IMR-90 (cell line): ENCODE measurements around the gene LRRFIP1. TPM values are rescaled to one million over a fixed set of nuclear protein-coding genes. Genes with fewer than 3 reads are reported as not detected.

Experiments used
- ATAC-seq: fragments of 200-7000 bp; cut with Tn5 transposase; 2 replicates; pipeline ENCODE4 v1.9.1; 2020; ENCODE audit warnings: low read depth, mild to moderate bottlenecking, moderate library complexity
- BruUV-seq: library from RNA; stranded (reverse); fragments of 400-500 nt; replicated peaks from 2 replicates; lab custom pipeline; 2021; lab: Mats Ljungman, UMichigan
- CTCF ChIA-PET: fragments of 300-600 bp; formaldehyde crosslinking; extraction: SDS; loops from one replicate; lab custom pipeline; 2021; ENCODE audit warnings: antibody characterized with exemption; lab: Yijun Ruan, JAX
- POLR2A ChIA-PET: fragments of 300-600 bp; sonication (Branson Sonifier 250); formaldehyde crosslinking; loops from one replicate; lab custom pipeline; 2022; ENCODE audit warnings: antibody characterized with exemption; ENCODE audit not compliant: unreplicated experiment; lab: Charles Lee
- DNase-seq: peaks from one replicate; pipeline ENCODE4 v3.0.0; 2013
- H2AFZ ChIP-seq: replicated peaks from 2 replicates; pipeline ENCODE3; 2013; ENCODE audit warnings: low read length, mild to moderate bottlenecking; ENCODE audit not compliant: poor library complexity
- H2AK5ac ChIP-seq: 2 replicates; pipeline ENCODE4 v1.6.1; 2013; ENCODE audit warnings: low read depth, low read length, inconsistent platforms
- H2AK9ac ChIP-seq: replicated peaks from 2 replicates; pipeline ENCODE3; 2013; ENCODE audit warnings: mild to moderate bottlenecking, low read depth, low read length, moderate library complexity; ENCODE audit not compliant: poor library complexity
- H2BK120ac ChIP-seq: 2 replicates; pipeline ENCODE4 v1.6.1; 2013; ENCODE audit warnings: low read depth, low read length, inconsistent platforms
- H2BK15ac ChIP-seq: 3 replicates; pipeline ENCODE4 v1.6.1; 2013; ENCODE audit warnings: low read depth, low read length, inconsistent platforms
- H2BK20ac ChIP-seq: 2 replicates; pipeline ENCODE4 v1.6.1; 2013; ENCODE audit warnings: low read depth, mild to moderate bottlenecking, inconsistent platforms, low read length, moderate library complexity
- H2BK5ac ChIP-seq: 2 replicates; pipeline ENCODE4 v1.6.1; 2013; ENCODE audit warnings: mild to moderate bottlenecking, low read depth, low read length, inconsistent platforms; ENCODE audit not compliant: poor library complexity, severe bottlenecking
- H3K14ac ChIP-seq: replicated peaks from 2 replicates; pipeline ENCODE4 v1.6.1; 2013; ENCODE audit warnings: low read depth, low read length, inconsistent platforms
- H3K18ac ChIP-seq: 2 replicates; pipeline ENCODE4 v1.6.1; 2013; ENCODE audit warnings: low read depth, low read length, control low read depth
- H3K23ac ChIP-seq: 2 replicates; pipeline ENCODE4 v1.6.1; 2013; ENCODE audit warnings: low read depth, low read length, inconsistent platforms
- H3K27ac ChIP-seq: 2 replicates; pipeline ENCODE4 v1.5.1; 2013; ENCODE audit warnings: mild to moderate bottlenecking, control low read depth, low read length; ENCODE audit not compliant: insufficient read depth
- H3K27me3 ChIP-seq: 2 replicates; pipeline ENCODE4 v1.6.1; 2013; ENCODE audit warnings: low read length; ENCODE audit not compliant: control insufficient read depth, insufficient read depth
- H3K36me3 ChIP-seq: 2 replicates; pipeline ENCODE4 v1.6.1; 2013; ENCODE audit warnings: low read length, mixed read lengths; ENCODE audit not compliant: control insufficient read depth, insufficient read depth
- H3K4ac ChIP-seq: 2 replicates; pipeline ENCODE4 v1.6.1; 2013; ENCODE audit warnings: low read depth, low read length, inconsistent platforms
- H3K4me1 ChIP-seq: 2 replicates; pipeline ENCODE4 v1.6.1; 2013; ENCODE audit warnings: low read length, mixed read lengths; ENCODE audit not compliant: control insufficient read depth, insufficient read depth
- H3K4me2 ChIP-seq: 2 replicates; pipeline ENCODE4 v1.6.1; 2013; ENCODE audit warnings: low read depth, mild to moderate bottlenecking, control low read depth, low read length, moderate library complexity
- H3K4me3 ChIP-seq: 2 replicates; pipeline ENCODE4 v1.5.1; 2013; ENCODE audit warnings: low read depth, mild to moderate bottlenecking, control low read depth, low read length, moderate library complexity; ENCODE audit not compliant: insufficient read depth
- H3K56ac ChIP-seq: 2 replicates; pipeline ENCODE4 v1.6.1; 2013; ENCODE audit warnings: low read length, inconsistent platforms; ENCODE audit not compliant: insufficient read depth; ENCODE audit errors: extremely low read depth
- H3K79me1 ChIP-seq, 2 experiments: 2 replicates each; pipeline ENCODE4 v1.6.1; 2013; ENCODE audit warnings: low read length in 2 of 2, inconsistent platforms in 1 of 2, low read depth in 1 of 2
- H3K9ac ChIP-seq: 2 replicates; pipeline ENCODE4 v1.6.1; 2013; ENCODE audit warnings: low read depth, low read length, control low read depth
- H3K9me1 ChIP-seq: 2 replicates; pipeline ENCODE4 v1.6.1; 2013; ENCODE audit warnings: low read length, inconsistent platforms; ENCODE audit not compliant: insufficient read depth
- H3K9me3 ChIP-seq: 2 replicates; pipeline ENCODE4 v1.6.1; 2013; ENCODE audit warnings: low read length; ENCODE audit not compliant: control insufficient read depth, insufficient read depth
- H4K20me1 ChIP-seq: 2 replicates; pipeline ENCODE4 v1.6.1; 2013; ENCODE audit warnings: low read length, inconsistent platforms; ENCODE audit not compliant: insufficient read depth
- H4K5ac ChIP-seq: 2 replicates; pipeline ENCODE4 v1.6.1; 2013; ENCODE audit warnings: mild to moderate bottlenecking, low read depth, low read length, control low read depth
- H4K8ac ChIP-seq, 2 experiments: 2 replicates each; pipeline ENCODE4 v1.6.1; 2013; ENCODE audit warnings: low read depth in 2 of 2, low read length in 2 of 2, control low read depth in 1 of 2, inconsistent platforms in 1 of 2
- H4K91ac ChIP-seq: 2 replicates; pipeline ENCODE4 v1.6.1; 2013; ENCODE audit warnings: low read depth, low read length, inconsistent platforms; ENCODE audit not compliant: insufficient read depth
- BHLHE40 ChIP-seq: fragments of 150-350 bp; IDR thresholded peaks from 2 replicates; pipeline ENCODE4 v1.6.1; 2016; ENCODE audit warnings: mild to moderate bottlenecking, low read depth, low read length
- CHD1 ChIP-seq: IDR thresholded peaks from 2 replicates; pipeline ENCODE4 v1.6.1; 2012; ENCODE audit warnings: low read depth, low read length, improper control_type of control experiment
- CTCF ChIP-seq: conservative IDR thresholded peaks from 2 replicates; pipeline ENCODE4 v1.5.1; 2012; ENCODE audit warnings: mild to moderate bottlenecking, low read depth, low read length, improper control_type of control experiment
- MAFK ChIP-seq: IDR thresholded peaks from 2 replicates; pipeline ENCODE4 v1.6.1; 2012; ENCODE audit warnings: low read depth, low read length, improper control_type of control experiment
- RAD21 ChIP-seq: IDR thresholded peaks from 2 replicates; pipeline ENCODE4 v1.6.1; 2012; ENCODE audit warnings: low read length, improper control_type of control experiment
- RCOR1 ChIP-seq: IDR thresholded peaks from 2 replicates; pipeline ENCODE4 v1.6.1; 2012; ENCODE audit warnings: mild to moderate bottlenecking, low read length, improper control_type of control experiment; ENCODE audit not compliant: insufficient replicate concordance
- SMC3 ChIP-seq: fragments of 150-350 bp; IDR thresholded peaks from 2 replicates; pipeline ENCODE4 v1.6.1; 2016; ENCODE audit warnings: low read depth, mild to moderate bottlenecking, antibody characterized with exemption, low read length, moderate library complexity
- WGBS, 2 experiments: methylation state at CpG; one replicate each; pipeline versions ENCODE4 v1.1.5 to v1.1.7; 2013; ENCODE audit warnings: missing lambda C conversion rate in 2 of 2; ENCODE audit not compliant: insufficient read length in 1 of 2; ENCODE audit errors: extremely low coverage in 2 of 2; 5-methylcytosine and 5-hydroxymethylcytosine counted together
- dilution Hi-C: fragments of 300-500 bp; cut with HindIII; formaldehyde crosslinking; loops from one replicate; pipeline ENCODE4 v1.14.3; 2018; ENCODE audit warnings: low sequenced_read_pairs; ENCODE audit not compliant: unreplicated experiment
- in situ Hi-C: fragments of 300-500 bp; cut with MboI; formaldehyde crosslinking; loops from 3 replicates; pipeline ENCODE4 v1.14.3; 2019; ENCODE audit warnings: low sequenced_read_pairs, inconsistent platforms, mixed read lengths
- intact Hi-C: fragments of 100-400 bp; cut with micrococcal nuclease; formaldehyde crosslinking; loops from 2 replicates; pipeline ENCODE4 v1.10.0; 2022
- polyA plus RNA-seq, 3 experiments: library from polyadenylated mRNA; depleted of rRNA; stranded (reverse); fragments of >200 nt; gene quantifications; 2 replicates each; pipeline ENCODE4 v1.2.3, GENCODE V29; 2012; ENCODE audit warnings: low replicate concordance in 1 of 3
- total RNA-seq: library from RNA; depleted of rRNA; stranded (reverse); fragments of >200 nt; gene quantifications from 2 replicates; pipeline ENCODE4 v1.2.3, GENCODE V29; 2012

Gene LRRFIP1
- total and polyA plus RNA-seq, 2 of the 4 experiments (the other 2 are of a cell fraction) = 52.2 to 54.4 TPM

- CTCF ChIA-PET = no interaction called here
- dilution Hi-C loops = no loop called here
- in situ Hi-C loops = no loop called here
Observed at GRCh38 chr2:237697586-237698357, 70.4 kb downstream of the LRRFIP1 start.

More at GRCh38 chr2:237697586-237698357, 70.4 kb downstream of the LRRFIP1 start:
- H3K4me2 ChIP-seq = no peak overlapping the region
- DNase-seq = no peak
- H3K4me1 ChIP-seq = peaks cover 59% of the 10 kb centered on the region
- no peak for ATAC-seq
- no peak overlapping the region for H3K4ac ChIP-seq
- H4K8ac ChIP-seq = no peak overlapping the region; a peak in 1 of 4 replicates
- no peak overlapping the region for H3K27ac ChIP-seq
- H3K4me3 ChIP-seq = no peak overlapping the region
- no peaks in the 10 kb centered on the region for H3K27me3 ChIP-seq
- 54% methylated on average over 4 of the region's 13 CpGs; no CpG with 5 or more reads in 1 of the 2 experiments for WGBS, 2 experiments
- no peak overlapping the region for H2BK15ac ChIP-seq
- no peak overlapping the region for H4K91ac ChIP-seq
- POLR2A ChIA-PET = no interaction called here
- no peak overlapping the region for H2AK9ac ChIP-seq
- H4K20me1 ChIP-seq = peaks cover 88% of the 10 kb centered on the region
- H3K36me3 ChIP-seq = no peaks in the 10 kb centered on the region
- H4K5ac ChIP-seq = no peak overlapping the region
- TF ChIP-seq CHD1 (no peak), BHLHE40 (no peak), CTCF (no peak), RCOR1 (no peak), RAD21 (no peak), SMC3 (no peak), MAFK (no peak)
- no TSS peak for BruUV-seq
- H2BK20ac ChIP-seq = no peak overlapping the region
- H3K18ac ChIP-seq = no peak overlapping the region
- no peak overlapping the region; the same call in 1 of the 2 replicates for H2AK5ac ChIP-seq
- H3K9me3 ChIP-seq = no peaks in the 10 kb centered on the region
- H3K79me1 ChIP-seq = peaks cover 15 to 84% of the 10 kb centered on the region in 2 experiments
- no peak overlapping the region for H3K56ac ChIP-seq
- no peak overlapping the region for H2AFZ ChIP-seq
- no peak overlapping the region for H2BK5ac ChIP-seq
- H3K9me1 ChIP-seq = peaks cover 45% of the 10 kb centered on the region
- H3K14ac ChIP-seq = peak overlapping the region; percentile 21; the same call in 1 of the 2 replicates
- H3K23ac ChIP-seq = 0 out of 2 replicates have a peak overlapping the region, but pooled peaks have one; percentile 14
- intact Hi-C loops = no loop called here
- no peak overlapping the region for H3K9ac ChIP-seq
- H2BK120ac ChIP-seq = no peak overlapping the region
